SJCRH30 (cell line): ENCODE measurements around the gene CELF2. TPM values are rescaled to one million over a fixed set of nuclear protein-coding genes. Genes with fewer than 3 reads are reported as not detected.
"Not testable (repeated sequence)": the region's sequence is repeated elsewhere in the genome, so short reads cannot be mapped to it uniquely, and the experiment has no call there.

Source experiments
- DNase-seq, 2 experiments: peaks; one replicate each; pipeline ENCODE4 v3.0.0-alpha.2; 2015 to 2020
- H3K27ac ChIP-seq: fragments of 250-450 bp; sonication (Bioruptor Pico); 2 replicates; pipeline ENCODE4 v1.5.1; 2020; ENCODE audit warnings: mild to moderate bottlenecking, moderate library complexity
- H3K27me3 ChIP-seq: fragments of 250-450 bp; sonication (Bioruptor Pico); 2 replicates; pipeline ENCODE4 v1.5.1; 2020; ENCODE audit warnings: mild to moderate bottlenecking, moderate library complexity
- H3K36me3 ChIP-seq: fragments of 250-450 bp; sonication (Bioruptor Pico); 2 replicates; pipeline ENCODE4 v1.5.1; 2020; ENCODE audit warnings: mild to moderate bottlenecking, moderate library complexity
- H3K4me1 ChIP-seq: fragments of 250-450 bp; sonication (Bioruptor Pico); 2 replicates; pipeline ENCODE4 v1.5.1; 2020; ENCODE audit warnings: mild to moderate bottlenecking, moderate library complexity
- H3K4me3 ChIP-seq: fragments of 250-450 bp; sonication (Bioruptor Pico); 2 replicates; pipeline ENCODE4 v1.5.1; 2020; ENCODE audit warnings: mild to moderate bottlenecking, moderate library complexity
- H3K9me3 ChIP-seq: fragments of 250-450 bp; sonication (Bioruptor Pico); replicated peaks from 2 replicates; pipeline ENCODE4 v1.5.1; 2020; ENCODE audit warnings: mild to moderate bottlenecking, moderate library complexity
- total RNA-seq: library from RNA; depleted of rRNA; stranded (reverse); fragments of >200 nt; shearing (Covaris generic); gene quantifications from 2 replicates; pipeline ENCODE4 v1.2.3, GENCODE V29; 2014

Gene CELF2
- total RNA-seq, 1 experiment from 2014 or later: 65.2 TPM

DNA sequence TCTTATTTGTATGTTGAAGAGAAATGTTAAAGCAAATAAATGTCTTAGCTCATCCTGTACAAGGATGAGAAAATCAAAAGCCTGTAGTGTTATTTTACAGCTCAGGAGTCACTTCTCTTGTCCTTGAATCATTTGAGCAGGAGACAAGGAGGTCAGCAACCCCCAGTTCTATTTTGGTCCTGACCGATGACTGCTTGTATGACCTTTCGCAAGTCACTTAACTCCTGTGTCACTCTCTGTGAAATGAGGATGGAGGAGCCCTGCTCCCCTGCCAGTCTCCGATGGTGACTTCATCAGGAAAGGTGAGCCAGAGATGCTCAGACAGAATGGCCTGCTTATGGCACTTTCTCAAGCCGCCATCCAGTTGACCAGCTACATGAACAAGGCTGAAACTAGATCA lies 101.0 kb downstream of the CELF2 start:
- no peaks in the 10 kb centered on the region for H3K4me1 ChIP-seq
- DNase-seq: no peak
- H3K4me3 ChIP-seq: no peak overlapping the region
- H3K27ac ChIP-seq: no peak overlapping the region
- H3K9me3 ChIP-seq: no peaks in the 10 kb centered on the region
- H3K36me3 ChIP-seq: no peaks in the 10 kb centered on the region
- no peaks in the 10 kb centered on the region for H3K27me3 ChIP-seq

DNA sequence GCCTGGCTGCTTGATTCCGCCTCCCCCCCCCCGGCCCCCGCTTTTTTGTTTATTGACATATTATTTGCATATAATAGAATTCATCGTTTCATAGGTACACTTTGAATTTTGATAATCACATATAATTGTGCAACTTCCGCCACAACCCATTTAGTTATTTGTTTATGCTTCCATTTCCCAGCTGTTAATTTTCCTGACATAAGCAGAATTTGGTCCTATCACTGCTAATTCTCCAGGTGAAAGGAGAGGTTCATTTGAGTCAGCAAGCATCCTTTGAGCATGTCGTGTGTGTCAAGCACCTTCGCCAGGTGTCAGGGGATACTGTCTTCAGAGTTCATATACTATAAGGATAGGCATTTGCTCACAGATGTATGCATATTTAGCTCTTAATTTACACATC lies 102.2 kb downstream of the CELF2 start:
- no peaks in the 10 kb centered on the region for H3K27me3 ChIP-seq
- DNase-seq: no peak
- no peak overlapping the region for H3K27ac ChIP-seq
- H3K4me3 ChIP-seq: no peak overlapping the region
- H3K9me3 ChIP-seq: no peaks in the 10 kb centered on the region
- no peaks in the 10 kb centered on the region for H3K36me3 ChIP-seq
- H3K4me1 ChIP-seq: no peaks in the 10 kb centered on the region

DNA sequence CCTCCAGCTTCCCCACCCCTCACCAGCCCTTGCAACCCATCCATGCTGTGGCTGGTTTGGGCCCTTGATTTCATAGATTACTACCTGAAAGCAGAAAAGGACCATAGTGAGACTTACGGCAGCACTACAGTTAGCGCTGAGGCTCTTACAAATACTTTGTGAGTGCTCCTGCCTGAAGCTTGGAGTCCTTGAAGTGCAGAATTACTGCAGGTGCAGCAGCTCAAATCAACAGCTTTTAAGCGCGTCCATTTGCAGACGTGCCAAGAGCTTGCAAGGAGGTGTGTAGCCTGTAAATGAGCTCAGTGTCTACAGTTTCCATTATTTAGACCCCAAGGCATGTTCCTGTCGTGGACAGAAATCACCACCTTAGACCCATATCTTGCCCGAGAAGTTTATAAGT lies 103.0 kb downstream of the CELF2 start:
- no peaks in the 10 kb centered on the region for H3K36me3 ChIP-seq
- H3K27me3 ChIP-seq: no peaks in the 10 kb centered on the region
- no peak overlapping the region for H3K4me3 ChIP-seq
- DNase-seq: no peak
- no peak overlapping the region for H3K27ac ChIP-seq
- no peaks in the 10 kb centered on the region for H3K4me1 ChIP-seq
- H3K9me3 ChIP-seq: no peaks in the 10 kb centered on the region

DNA sequence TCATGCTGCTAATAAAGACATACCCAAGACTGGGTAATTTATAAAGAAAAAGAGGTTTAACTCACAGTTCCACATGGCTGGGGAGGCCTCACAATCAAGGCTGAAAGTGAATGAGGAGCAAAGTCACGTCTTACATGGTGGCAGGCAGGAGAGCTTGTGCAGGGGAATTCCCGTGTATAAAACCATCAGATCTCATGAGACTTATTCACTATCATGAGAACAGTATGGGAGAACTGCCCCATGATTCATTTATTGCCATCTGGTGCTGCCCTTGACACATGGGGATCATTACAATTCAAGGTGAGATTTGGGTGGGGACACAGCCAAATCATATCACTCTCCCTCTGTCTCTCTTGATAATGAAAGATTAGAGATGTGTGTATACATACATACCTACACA lies 106.2 kb downstream of the CELF2 start:
- not testable (repeated sequence) for H3K4me3 ChIP-seq, H3K9me3 ChIP-seq, DNase-seq, H3K36me3 ChIP-seq, H3K27ac ChIP-seq, H3K27me3 ChIP-seq, H3K4me1 ChIP-seq

DNA sequence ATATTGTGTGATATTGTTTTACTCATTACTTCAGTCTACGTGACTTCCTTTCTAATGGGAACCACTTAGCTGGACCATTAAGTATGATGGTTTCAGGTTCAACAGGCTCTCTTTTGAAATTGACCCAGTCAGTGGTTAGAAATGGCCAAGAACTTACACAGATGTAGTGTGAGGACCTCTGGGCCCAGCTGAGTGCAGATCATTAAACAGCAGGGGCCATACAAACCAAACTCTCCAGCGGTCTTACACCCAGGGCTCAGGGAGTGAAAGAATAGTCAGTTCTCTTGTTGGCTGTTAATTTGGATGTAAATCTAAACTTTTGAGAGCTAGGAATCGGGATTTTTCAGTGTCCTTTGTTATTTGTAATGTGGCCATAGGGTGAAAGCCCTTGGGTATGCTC lies 107.3 kb downstream of the CELF2 start:
- no peaks in the 10 kb centered on the region for H3K36me3 ChIP-seq
- H3K27ac ChIP-seq: no peak overlapping the region
- DNase-seq: no peak
- H3K27me3 ChIP-seq: no peaks in the 10 kb centered on the region
- H3K4me1 ChIP-seq: no peaks in the 10 kb centered on the region
- no peak overlapping the region for H3K4me3 ChIP-seq
- no peaks in the 10 kb centered on the region for H3K9me3 ChIP-seq

DNA sequence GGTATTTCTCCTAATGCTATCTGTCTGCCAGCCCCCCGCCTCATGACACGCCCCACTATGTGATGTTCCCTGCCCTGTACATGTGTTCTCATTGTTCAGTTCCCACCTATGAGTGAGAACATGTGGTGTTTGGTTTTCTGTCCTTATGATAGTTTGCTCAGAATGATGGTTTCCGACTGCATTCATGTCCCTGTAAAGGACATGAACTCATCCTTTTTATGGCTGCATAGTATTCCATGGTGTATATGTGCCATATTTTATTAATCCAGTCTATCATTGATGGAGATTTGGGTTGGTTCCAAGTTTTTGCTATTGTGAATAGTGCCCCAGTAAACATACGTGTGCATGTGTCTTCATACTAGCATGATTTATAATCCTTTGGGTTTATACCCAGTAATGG lies 109.3 kb downstream of the CELF2 start:
- not testable (repeated sequence) for H3K36me3 ChIP-seq, H3K9me3 ChIP-seq, H3K27ac ChIP-seq, DNase-seq, H3K27me3 ChIP-seq, H3K4me3 ChIP-seq, H3K4me1 ChIP-seq

DNA sequence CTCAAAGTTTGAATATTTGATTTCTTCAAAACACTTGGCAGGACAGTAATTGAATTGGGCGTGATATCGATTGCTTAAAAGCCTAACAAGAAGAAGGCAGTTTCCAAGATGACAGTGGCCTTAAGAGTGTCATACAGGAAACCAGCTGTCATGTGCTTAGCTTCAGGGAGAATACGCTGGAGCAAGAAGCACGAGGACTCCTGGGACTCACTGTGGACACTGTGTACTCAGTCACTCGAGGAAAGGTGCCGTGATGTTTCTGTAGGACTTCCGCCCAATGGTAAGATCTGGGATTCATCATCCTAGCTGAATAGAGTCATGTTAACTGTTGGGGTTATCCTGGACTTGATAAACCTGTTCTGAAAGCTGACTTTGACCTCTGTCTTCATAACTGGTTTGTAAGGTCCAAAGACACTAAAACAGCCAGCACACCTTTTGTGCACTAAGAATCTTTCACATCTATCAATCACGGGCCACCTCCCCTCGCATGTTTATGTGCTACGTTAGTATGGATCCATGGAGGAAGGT lies 113.5 kb downstream of the CELF2 start:
- no peaks in the 10 kb centered on the region for H3K27me3 ChIP-seq

DNA sequence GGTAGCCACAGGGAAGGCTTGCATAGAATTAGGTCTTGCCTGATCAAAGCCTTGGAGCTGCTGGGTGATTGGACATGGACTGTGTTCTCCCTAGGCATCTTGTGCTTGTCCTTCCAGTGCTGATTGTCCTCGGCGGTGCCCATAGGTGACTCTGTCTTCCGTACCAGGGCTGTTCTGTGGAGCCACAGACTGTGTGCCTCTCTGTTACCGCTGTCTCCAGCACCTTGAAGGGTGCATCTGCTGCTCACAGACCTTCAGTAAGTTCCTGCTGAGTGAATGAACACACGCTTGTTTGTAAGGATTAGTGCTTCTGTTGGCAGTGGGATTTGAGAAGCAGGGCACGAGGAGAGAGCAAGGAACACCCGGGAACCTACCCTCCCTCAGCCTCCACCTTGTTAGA lies 116.7 kb downstream of the CELF2 start:
- no peak for DNase-seq
- H3K27ac ChIP-seq: no peak overlapping the region
- no peaks in the 10 kb centered on the region for H3K9me3 ChIP-seq
- H3K4me3 ChIP-seq: no peak overlapping the region
- H3K36me3 ChIP-seq: peaks cover 5% of the 10 kb centered on the region; the same call in 1 of the 2 replicates
- H3K27me3 ChIP-seq: no peaks in the 10 kb centered on the region
- H3K4me1 ChIP-seq: no peaks in the 10 kb centered on the region

More for the DNA sequence above, 113.5 kb downstream of the CELF2 start:
- Histone ChIP-seq H3K27ac (no peak overlapping the region), H3K4me3 (no peak overlapping the region), H3K36me3 (peaks cover 5% of the 10 kb centered on the region; the same call in 1 of the 2 replicates), H3K4me1 (no peaks in the 10 kb centered on the region), H3K9me3 (no peaks in the 10 kb centered on the region)
- DNase-seq: no peak

DNA sequence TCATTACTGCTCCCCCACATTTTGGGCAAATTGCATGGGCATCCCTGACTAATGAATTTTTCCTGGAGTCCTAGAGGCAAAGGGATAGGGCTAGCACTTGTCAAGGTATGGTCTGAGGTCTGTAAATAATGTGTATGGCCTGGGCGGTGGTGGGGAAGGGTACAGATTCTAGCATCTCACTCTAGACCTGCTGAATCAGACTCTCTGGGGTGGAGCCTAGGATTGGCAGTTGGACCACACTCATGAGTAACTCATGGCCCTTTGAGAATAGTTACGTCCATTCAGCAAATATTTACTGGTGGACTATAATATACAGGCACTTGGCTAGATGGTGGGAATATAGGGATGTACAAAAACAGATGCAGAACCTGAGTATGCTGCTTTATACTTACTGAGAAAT lies 118.0 kb downstream of the CELF2 start:
- H3K36me3 ChIP-seq: peaks cover 8% of the 10 kb centered on the region
- H3K4me1 ChIP-seq: no peaks in the 10 kb centered on the region
- no peak for DNase-seq
- H3K27ac ChIP-seq: no peak overlapping the region
- H3K9me3 ChIP-seq: no peaks in the 10 kb centered on the region
- H3K4me3 ChIP-seq: no peak overlapping the region
- no peaks in the 10 kb centered on the region for H3K27me3 ChIP-seq

DNA sequence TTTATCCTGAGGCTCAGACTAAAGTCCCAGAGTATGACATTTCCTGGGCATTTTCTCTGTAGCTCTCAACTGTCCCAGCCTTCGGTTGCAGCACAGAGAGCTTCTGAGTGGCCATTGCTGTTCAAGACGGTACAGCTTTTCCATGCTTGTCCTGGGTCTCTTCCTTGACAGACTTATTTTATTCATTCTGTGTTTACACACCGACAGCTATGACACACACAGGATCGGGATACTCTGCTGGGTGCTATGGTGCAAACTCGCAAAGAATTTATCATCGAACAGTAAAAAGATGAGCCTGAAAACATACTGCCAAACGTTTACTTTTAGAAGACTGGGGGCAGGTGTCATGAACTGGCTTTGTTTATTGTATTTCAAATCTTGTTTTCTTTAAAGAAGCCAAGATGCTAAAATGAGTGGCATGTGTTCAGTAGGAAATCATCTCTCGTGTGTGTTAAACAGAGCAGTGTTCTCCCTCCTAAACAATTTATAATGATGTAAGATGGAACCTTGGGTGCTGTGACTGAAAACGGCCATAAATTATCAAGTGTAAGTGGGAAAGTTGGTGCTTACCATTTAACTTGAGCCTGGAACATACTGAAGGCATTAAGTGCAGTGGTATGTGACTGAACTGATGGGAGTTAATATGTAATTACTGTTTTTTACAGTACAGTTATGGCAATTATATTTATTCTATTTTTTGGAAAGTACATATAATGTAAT lies 120.8 kb downstream of the CELF2 start:
- peaks cover 8% of the 10 kb centered on the region; the same call in 1 of the 2 replicates for H3K36me3 ChIP-seq
- H3K9me3 ChIP-seq: no peaks in the 10 kb centered on the region
- H3K4me1 ChIP-seq: no peaks in the 10 kb centered on the region
- H3K4me3 ChIP-seq: no peak overlapping the region
- no peak for DNase-seq
- H3K27me3 ChIP-seq: no peaks in the 10 kb centered on the region
- no peak overlapping the region for H3K27ac ChIP-seq

DNA sequence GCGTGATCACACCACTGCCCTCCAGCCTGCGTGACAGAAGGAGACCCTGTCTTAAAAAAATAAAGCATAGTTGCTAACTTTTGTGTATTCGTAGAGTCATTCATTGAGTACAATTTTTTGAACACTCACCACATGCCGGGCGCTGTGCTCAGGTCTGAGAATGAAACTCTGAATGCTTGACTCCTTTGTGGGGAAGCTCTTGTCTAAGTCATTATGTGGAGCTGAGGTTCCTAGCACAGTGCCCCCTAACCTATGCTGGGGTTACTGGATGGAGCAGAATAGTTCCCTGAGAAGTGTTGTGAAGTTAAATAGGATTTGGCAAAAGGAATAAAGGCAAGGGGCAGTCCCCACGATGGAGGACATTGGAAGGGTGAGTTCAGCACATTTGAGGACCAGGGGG lies 123.3 kb downstream of the CELF2 start:
- no peaks in the 10 kb centered on the region for H3K9me3 ChIP-seq
- peaks cover 7% of the 10 kb centered on the region; the same call in 1 of the 2 replicates for H3K4me1 ChIP-seq
- DNase-seq: no peak
- H3K36me3 ChIP-seq: peaks cover 10% of the 10 kb centered on the region; the same call in 1 of the 2 replicates
- no peak overlapping the region for H3K27ac ChIP-seq
- H3K27me3 ChIP-seq: no peaks in the 10 kb centered on the region
- H3K4me3 ChIP-seq: no peak overlapping the region

DNA sequence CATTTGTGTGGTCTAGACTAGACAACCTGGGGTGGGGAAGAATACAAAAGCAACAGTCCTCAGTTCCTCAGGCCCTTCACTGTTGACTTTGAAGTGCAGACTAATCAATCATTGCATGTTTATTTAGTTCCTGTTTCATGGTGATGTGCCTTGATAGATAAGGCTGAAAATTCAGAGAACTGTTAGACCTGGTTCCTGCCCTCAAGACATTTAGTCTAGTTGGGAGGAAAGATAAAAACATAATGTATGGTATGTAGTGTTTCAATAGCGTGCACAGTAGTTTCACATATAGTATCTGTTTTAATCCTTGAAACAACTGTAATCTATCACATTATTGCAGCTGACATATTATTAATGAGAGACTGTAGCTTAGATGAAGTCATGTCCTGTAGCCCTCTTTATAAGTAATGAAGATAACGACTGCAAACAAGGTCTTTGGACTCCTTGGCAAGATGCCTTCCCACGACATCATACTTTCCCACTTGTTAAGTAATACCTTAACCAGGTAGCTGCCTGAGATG lies 124.0 kb downstream of the CELF2 start:
- no peak overlapping the region for H3K4me3 ChIP-seq
- H3K27ac ChIP-seq: no peak overlapping the region
- H3K36me3 ChIP-seq: peaks cover 10% of the 10 kb centered on the region; the same call in 1 of the 2 replicates
- no peak for DNase-seq
- no peaks in the 10 kb centered on the region for H3K9me3 ChIP-seq
- H3K27me3 ChIP-seq: no peaks in the 10 kb centered on the region
- peaks cover 13% of the 10 kb centered on the region for H3K4me1 ChIP-seq

DNA sequence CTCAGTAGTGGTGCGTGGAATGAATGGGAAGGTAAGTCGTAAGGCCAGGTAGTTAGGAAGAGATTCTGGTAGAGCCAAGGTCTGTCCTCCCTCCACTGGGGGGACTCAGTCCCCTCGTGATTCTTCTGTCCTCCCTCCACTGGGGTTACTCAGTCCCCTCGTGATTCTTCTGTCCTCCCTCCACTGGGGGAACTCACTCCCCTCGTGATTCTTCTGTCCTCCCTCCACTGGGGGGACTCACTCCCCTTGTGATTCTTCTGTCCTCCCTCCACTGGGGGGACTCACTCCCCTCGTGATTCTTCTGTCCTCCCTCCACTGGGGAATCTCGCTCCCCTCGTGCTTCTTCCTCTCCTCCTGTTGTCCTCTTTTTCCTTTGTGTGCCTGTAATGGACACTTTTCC lies 125.1 kb downstream of the CELF2 start:
- Histone ChIP-seq H3K9me3 (no peaks in the 10 kb centered on the region), H3K27me3 (no peaks in the 10 kb centered on the region), H3K4me1 (peaks cover 19% of the 10 kb centered on the region), H3K4me3 (no peak overlapping the region), H3K36me3 (peaks cover 10% of the 10 kb centered on the region; the same call in 1 of the 2 replicates), H3K27ac (no peak overlapping the region)
- no peak for DNase-seq

DNA sequence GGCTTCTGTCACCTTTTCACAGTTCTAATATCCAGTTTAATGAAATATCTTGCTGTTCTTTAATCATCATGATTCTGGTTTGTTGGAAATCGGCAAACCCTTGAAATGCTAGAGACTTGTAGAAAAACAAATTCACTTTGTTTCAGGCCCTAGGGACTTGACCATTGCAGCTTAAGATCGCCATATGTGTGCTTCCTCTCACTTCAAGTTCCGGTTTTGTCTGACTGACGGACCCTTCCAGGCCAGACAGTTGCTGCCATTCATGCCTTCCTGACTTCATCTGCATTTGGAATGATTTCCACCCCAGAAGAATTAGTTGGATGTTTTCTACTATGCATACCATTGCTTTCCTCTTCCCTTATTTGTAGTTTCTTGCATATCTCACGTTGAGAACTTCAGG lies 125.6 kb downstream of the CELF2 start:
- Histone ChIP-seq H3K27me3 (no peaks in the 10 kb centered on the region), H3K36me3 (peaks cover 10% of the 10 kb centered on the region; the same call in 1 of the 2 replicates), H3K9me3 (no peaks in the 10 kb centered on the region), H3K27ac (no peak overlapping the region), H3K4me3 (no peak overlapping the region), H3K4me1 (peaks cover 19% of the 10 kb centered on the region)
- DNase-seq: no peak

DNA sequence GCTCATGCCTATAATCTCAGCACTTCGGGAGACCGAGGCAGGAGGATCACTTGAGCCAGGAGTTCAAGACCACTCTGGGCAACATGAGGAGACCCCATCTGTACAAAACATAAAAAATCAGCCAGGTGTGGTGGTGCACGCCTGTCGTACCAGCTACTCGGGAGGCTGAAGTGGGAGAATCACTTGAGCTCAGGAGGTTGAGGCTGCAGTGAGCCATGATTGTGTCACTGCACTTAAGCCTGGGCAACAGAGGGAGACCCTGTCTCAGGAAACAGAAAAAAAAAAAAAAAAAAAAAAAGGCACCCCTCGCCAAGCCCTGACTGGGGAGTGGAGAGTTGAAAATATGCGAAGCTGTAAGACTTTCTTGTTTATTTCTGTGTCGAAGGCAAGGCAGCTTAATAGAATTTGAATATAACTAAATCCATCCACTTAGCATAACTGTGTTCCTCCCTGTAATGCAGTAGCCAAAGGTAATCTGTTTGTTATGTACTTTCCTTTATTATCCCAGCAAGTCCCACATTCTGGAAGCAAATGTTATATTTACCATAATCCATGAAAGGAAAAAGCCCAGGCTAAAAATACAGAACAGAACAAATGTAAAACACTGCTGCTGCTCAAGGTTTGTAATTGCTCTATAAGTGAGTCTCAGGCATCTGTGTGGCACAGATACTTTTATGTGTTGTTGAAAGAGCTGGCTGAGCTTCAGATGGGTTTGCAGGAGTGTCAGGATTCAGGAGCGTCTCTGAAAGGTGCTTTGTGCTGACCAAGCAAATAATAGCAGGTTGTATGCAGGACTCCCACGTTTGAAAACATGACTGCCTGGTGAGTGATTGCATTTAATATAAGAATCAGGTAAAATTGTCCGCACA lies 127.2 kb downstream of the CELF2 start:
- no peak for DNase-seq
- Histone ChIP-seq H3K9me3 (no peaks in the 10 kb centered on the region), H3K36me3 (peaks cover 10% of the 10 kb centered on the region; the same call in 1 of the 2 replicates), H3K4me3 (no peak overlapping the region), H3K27ac (no peak overlapping the region), H3K4me1 (peaks cover 19% of the 10 kb centered on the region), H3K27me3 (no peaks in the 10 kb centered on the region)
